Smooth muscle cell of bladder (primary cell): ENCODE results near the gene AMT. TPM values are rescaled to one million over a fixed set of nuclear protein-coding genes. Genes with fewer than 3 reads are reported as not detected.

ENCODE experiments used
- total RNA-seq: library from RNA; depleted of rRNA; stranded (reverse); fragments of >200 nt; gene quantifications from 2 replicates; pipeline ENCODE4 v1.2.3, GENCODE V29; 2014

Gene AMT, protein sequence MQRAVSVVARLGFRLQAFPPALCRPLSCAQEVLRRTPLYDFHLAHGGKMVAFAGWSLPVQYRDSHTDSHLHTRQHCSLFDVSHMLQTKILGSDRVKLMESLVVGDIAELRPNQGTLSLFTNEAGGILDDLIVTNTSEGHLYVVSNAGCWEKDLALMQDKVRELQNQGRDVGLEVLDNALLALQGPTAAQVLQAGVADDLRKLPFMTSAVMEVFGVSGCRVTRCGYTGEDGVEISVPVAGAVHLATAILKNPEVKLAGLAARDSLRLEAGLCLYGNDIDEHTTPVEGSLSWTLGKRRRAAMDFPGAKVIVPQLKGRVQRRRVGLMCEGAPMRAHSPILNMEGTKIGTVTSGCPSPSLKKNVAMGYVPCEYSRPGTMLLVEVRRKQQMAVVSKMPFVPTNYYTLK
- total RNA-seq, result 0.71 and 1.5 TPM in 2 replicates

DNA sequence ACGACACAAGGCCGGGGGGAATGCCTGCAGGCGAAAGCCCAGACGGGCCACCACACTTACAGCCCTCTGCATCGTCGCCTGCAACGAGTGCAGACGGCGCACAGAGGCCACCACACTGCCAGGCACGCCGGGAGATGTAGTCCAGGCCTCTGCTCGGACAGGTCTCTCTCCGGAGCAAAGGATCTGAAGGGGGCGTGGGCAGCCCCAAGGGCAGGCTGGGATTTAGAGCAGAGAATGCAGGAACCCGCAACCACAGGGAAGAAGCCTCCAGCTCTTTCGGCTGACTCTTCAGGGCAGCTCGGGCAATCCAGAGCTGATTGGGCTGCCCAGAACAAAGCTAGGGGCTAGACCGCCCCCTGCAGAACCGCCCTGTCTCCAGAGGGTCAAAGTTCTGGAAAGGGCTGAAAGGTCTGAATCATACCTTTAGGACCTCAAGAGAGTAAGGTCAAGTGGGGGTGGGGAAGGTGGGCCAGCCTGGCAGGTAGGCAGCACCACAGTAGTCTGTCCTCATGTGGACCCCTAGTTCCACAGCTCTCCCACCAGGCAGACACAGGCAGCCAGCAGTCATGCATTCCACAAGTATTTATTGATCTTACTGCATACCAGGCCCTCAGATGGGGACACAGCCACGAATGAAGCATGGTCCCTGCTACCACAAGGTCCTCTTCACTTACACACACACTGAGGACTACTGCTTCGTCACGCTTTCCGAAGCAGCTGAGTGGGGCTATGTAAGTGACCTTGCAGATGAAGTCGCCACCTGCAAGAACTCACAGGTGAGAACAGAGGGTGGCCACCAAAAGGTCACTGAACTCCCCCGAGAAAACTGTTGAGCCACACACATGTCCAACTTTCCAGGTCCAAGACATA, at the start of gene AMT:
Gene AMT (minus strand): TSS at position 95 of the 870 bp plus-strand sequence. CDS start 23 bp downstream, at position 72.

DNA sequence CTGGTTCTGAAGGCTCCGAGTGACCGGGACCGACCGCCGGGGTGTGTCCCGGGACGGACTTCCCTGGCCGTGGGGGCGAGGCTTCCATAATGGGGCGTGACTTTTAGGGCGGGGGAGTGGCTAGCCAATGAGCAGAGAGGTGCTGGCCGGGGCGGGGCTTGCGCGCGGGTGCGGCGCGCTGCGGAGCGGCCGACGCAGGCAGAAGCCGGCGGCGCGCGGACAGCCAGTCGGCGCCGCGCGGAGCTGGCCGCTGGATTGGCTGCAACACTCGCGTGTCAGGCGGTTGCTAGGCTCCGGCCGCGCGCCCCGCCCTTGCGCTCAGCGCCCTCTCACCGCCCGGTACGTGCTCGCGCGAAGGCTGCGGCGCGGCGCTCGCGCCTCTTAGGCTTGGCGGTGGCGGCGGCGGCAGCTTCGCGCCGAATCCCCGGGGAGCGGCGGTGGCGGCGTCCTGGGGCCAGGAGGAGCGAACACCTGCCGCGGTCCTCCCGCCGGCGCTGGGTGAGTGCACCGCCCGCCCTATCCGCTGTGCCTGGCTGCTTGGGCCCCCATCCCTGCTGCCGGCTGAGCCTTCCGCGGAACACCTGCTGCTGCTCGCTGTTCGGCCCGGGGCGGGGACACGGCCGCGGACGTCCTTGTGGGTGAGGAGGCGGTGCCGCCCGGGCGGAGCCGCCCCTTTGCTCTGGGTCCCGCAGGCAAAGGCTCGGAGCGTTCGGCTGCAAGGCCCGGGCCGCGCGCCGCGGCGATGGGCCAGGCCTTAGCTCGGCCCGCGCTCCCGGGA, 47.9 kb upstream of the AMT start, which contains the start of gene DAG1:
Gene DAG1 (plus strand): TSS at position 332 of the 778 bp plus-strand sequence. CDS start 40,268 bp downstream, outside the sequence.

DNA sequence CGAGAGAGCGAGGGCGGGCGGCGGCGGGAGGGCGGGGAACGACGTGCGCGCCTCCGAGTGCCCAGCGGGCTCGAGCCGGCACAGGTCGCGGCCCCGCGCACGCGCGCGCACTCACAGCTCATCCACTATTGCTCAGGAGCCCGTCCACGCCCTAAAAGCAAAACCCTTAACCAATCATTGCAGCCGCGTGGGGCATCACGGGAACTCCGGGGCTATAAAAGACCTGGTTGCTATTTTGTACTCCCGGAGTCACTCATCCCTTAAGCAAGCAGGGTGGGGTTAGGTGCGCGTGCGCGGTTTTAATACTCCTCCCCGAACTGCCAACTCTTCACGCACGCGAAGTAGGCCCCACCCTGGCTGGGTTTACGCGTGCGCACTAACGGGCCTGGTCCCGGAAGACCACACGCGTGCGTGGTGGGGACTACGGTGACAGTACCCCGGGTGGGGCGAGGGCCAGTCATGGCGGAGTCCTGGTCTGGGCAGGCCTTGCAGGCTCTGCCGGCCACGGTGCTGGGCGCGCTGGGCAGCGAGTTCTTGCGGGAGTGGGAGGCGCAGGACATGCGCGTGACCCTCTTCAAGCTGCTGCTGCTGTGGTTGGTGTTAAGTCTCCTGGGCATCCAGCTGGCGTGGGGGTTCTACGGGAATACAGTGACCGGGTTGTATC, 10.2 kb downstream of the AMT start, which contains the start of the genes RHOA and TCTA:
Gene RHOA (minus strand): TSS at position 9 of the 664 bp plus-strand sequence. CDS start 36,387 bp downstream, outside the sequence.
Gene TCTA (plus strand): TSS at position 456 of the 664 bp plus-strand sequence. CDS start 4 bp downstream, at position 460.

Other genes starting within 250 kb of the AMT start
- 0.85 and 1.7 TPM in 2 replicates for gene C3orf62, start 145.2 kb downstream of the AMT start, total RNA-seq
- gene USP4, start 82.4 kb downstream of the AMT start, total RNA-seq, result 17.8 and 21.7 TPM in 2 replicates
- 436 and 442 TPM in 2 replicates for gene GPX1, start 64.1 kb downstream of the AMT start, total RNA-seq
- gene RHOA, start 10.5 kb downstream of the AMT start, total RNA-seq, result 401 and 422 TPM in 2 replicates
- 16.6 and 18.8 TPM in 2 replicates for gene TCTA, start 10.1 kb downstream of the AMT start, total RNA-seq
- gene NICN1, start 6.9 kb upstream of the AMT start, total RNA-seq, result 4.4 and 13.2 TPM in 2 replicates
- gene DAG1, start 47.8 kb upstream of the AMT start, total RNA-seq, result 21.5 and 31.4 TPM in 2 replicates
- gene BSN, start 132.0 kb upstream of the AMT start, total RNA-seq, result under 0.01 TPM in 2 replicates